Fibroblast of lung (primary cell): Measurements from ENCODE around the gene UBE2H. TPM values are rescaled to one million over a fixed set of nuclear protein-coding genes. Genes with fewer than 3 reads are reported as not detected.

Source experiments
- DNase-seq, 2 donors: peaks; one replicate each; pipeline versions ENCODE4 v3.0.0 to v3.0.0-alpha.2; 2010; ENCODE audit warnings: low read depth in 2 of 2
- H2AFZ ChIP-seq: 2 replicates; pipeline ENCODE4 v1.5.1; 2012; ENCODE audit warnings: low read length, control low read depth, inconsistent platforms
- H3K27ac ChIP-seq: 2 replicates; pipeline ENCODE4 v1.5.1; 2011; ENCODE audit warnings: low read length, control low read depth; ENCODE audit not compliant: insufficient read depth
- H3K27me3 ChIP-seq: 2 replicates; pipeline ENCODE4 v1.5.1; 2011; ENCODE audit warnings: mild to moderate bottlenecking, low read length; ENCODE audit not compliant: control insufficient read depth, insufficient read depth
- H3K36me3 ChIP-seq: 2 replicates; pipeline ENCODE4 v1.5.1; 2011; ENCODE audit warnings: low read length; ENCODE audit not compliant: control insufficient read depth, insufficient read depth
- H3K4me1 ChIP-seq: 2 replicates; pipeline ENCODE4 v1.5.1; 2011; ENCODE audit warnings: low read length; ENCODE audit not compliant: control insufficient read depth, insufficient read depth; ENCODE audit errors: extremely low read depth
- H3K4me2 ChIP-seq: 2 replicates; pipeline ENCODE4 v1.5.1; 2011; ENCODE audit warnings: low read length, control low read depth; ENCODE audit not compliant: insufficient read depth; ENCODE audit errors: extremely low read depth
- H3K4me3 ChIP-seq, 4 experiments: fragments of 200-600 bp in 1 of 4; sonication (generic) in 1 of 4; replicated peaks in 1 of 4; 2 replicates each; pipeline ENCODE4 v1.5.1; 2011 to 2016; ENCODE audit warnings: low read length in 4 of 4, low read depth in 3 of 4, mild to moderate bottlenecking in 3 of 4, control low read depth in 2 of 4, inconsistent platforms in 1 of 4, mixed read lengths in 1 of 4; ENCODE audit not compliant: insufficient read depth in 1 of 4; ENCODE audit errors: control extremely low read depth in 1 of 4
- H3K79me2 ChIP-seq: 2 replicates; pipeline ENCODE4 v1.5.1; 2012; ENCODE audit warnings: mild to moderate bottlenecking, low read length, inconsistent platforms; ENCODE audit not compliant: control insufficient read depth, insufficient read depth
- H3K9ac ChIP-seq: 2 replicates; pipeline ENCODE4 v1.5.1; 2011; ENCODE audit warnings: mild to moderate bottlenecking, low read length, control low read depth; ENCODE audit not compliant: insufficient read depth
- H3K9me3 ChIP-seq: 2 replicates; pipeline ENCODE4 v1.5.1; 2012; ENCODE audit warnings: low read depth, low read length; ENCODE audit not compliant: control insufficient read depth, insufficient read depth
- H4K20me1 ChIP-seq: 2 replicates; pipeline ENCODE4 v1.5.1; 2011; ENCODE audit warnings: low read length; ENCODE audit not compliant: control insufficient read depth, insufficient read depth; ENCODE audit errors: extremely low read depth
- EZH2 ChIP-seq: IDR thresholded peaks from 2 replicates; pipeline ENCODE4 v1.5.1; 2012; ENCODE audit warnings: low read length, control low read depth, mild to moderate bottlenecking; ENCODE audit errors: missing control alignments
- polyA plus RNA-seq, 2 donors: library from polyadenylated mRNA; depleted of rRNA in 1 of 2; stranded (reverse) in 1 of 2; unstranded in 1 of 2; fragments of >200 nt; gene quantifications; 2 replicates each; pipeline ENCODE4 v1.2.1, GENCODE V29; 2011 to 2012; ENCODE audit warnings: missing spikeins in 1 of 2
- total RNA-seq: library from RNA; depleted of rRNA; stranded (reverse); fragments of >200 nt; gene quantifications from 2 replicates; pipeline ENCODE4 v1.2.1, GENCODE V29; 2014
- TF ChIP-seq, protein P1 (sequence below), 2 donors: IDR thresholded peaks in 1 of 2; conservative IDR thresholded peaks in 1 of 2; 1 replicate in 1 of 2; 2 replicates in 1 of 2; pipeline ENCODE4 v1.5.1; 2011 to 2012; ENCODE audit warnings: low read length in 2 of 2, control low read depth in 1 of 2, inconsistent platforms in 1 of 2, low read depth in 1 of 2, mild to moderate bottlenecking in 1 of 2

The UBE2H gene
- total and polyA plus RNA-seq, 2 donors (not counting 1 experiment from before 2014, with no cell fraction given): 76.0 to 102 TPM

- TF ChIP-seq, protein P1, sequence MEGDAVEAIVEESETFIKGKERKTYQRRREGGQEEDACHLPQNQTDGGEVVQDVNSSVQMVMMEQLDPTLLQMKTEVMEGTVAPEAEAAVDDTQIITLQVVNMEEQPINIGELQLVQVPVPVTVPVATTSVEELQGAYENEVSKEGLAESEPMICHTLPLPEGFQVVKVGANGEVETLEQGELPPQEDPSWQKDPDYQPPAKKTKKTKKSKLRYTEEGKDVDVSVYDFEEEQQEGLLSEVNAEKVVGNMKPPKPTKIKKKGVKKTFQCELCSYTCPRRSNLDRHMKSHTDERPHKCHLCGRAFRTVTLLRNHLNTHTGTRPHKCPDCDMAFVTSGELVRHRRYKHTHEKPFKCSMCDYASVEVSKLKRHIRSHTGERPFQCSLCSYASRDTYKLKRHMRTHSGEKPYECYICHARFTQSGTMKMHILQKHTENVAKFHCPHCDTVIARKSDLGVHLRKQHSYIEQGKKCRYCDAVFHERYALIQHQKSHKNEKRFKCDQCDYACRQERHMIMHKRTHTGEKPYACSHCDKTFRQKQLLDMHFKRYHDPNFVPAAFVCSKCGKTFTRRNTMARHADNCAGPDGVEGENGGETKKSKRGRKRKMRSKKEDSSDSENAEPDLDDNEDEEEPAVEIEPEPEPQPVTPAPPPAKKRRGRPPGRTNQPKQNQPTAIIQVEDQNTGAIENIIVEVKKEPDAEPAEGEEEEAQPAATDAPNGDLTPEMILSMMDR (conservative IDR thresholded peaks at IDR 0.05 in 1 of 2, IDR thresholded peaks at IDR 0.05 in 1 of 2; ENCODE audit: low read depth in 1 of 2, low read length in 2 of 2): no peak
- TF ChIP-seq EZH2: peak; percentile 100
- no peaks in the 10 kb centered on the region for H4K20me1 ChIP-seq
- H3K79me2 ChIP-seq: no peaks in the 10 kb centered on the region
- H3K4me3 ChIP-seq: no peak overlapping the region
- H3K9ac ChIP-seq: no peak overlapping the region
- no peak overlapping the region for H3K4me2 ChIP-seq
- no peaks in the 10 kb centered on the region for H3K36me3 ChIP-seq
- H3K4me1 ChIP-seq: no peaks in the 10 kb centered on the region
- no peak for DNase-seq
- no peak overlapping the region for H2AFZ ChIP-seq
- H3K9me3 ChIP-seq: no peaks in the 10 kb centered on the region
- peaks cover 92% of the 10 kb centered on the region for H3K27me3 ChIP-seq
- no peak overlapping the region for H3K27ac ChIP-seq
Measured at GRCh38 chr7:129780974-129781927, 171.5 kb downstream of the UBE2H start.

Other genes with a start within 250 kb of the UBE2H start
- 12.1 and 19.5 TPM in 2 replicates for gene ZC3HC1, start 98.4 kb upstream of the UBE2H start, total RNA-seq
- gene ZC3HC1, start 98.4 kb upstream of the UBE2H start, polyA plus RNA-seq: 22.3 and 27.8 TPM in 2 replicates
- 27.7 and 29.1 TPM in 2 replicates for gene KLHDC10, start 117.6 kb upstream of the UBE2H start, total RNA-seq
- 20.3 and 28.5 TPM in 2 replicates for gene KLHDC10, start 117.6 kb upstream of the UBE2H start, polyA plus RNA-seq